Neural cell (in vitro differentiated cells): Measurements from ENCODE around the gene PSMA4. TPM values are rescaled to one million over a fixed set of nuclear protein-coding genes. Genes with fewer than 3 reads are reported as not detected.
"Not testable (repeated sequence)": the region's sequence is repeated elsewhere in the genome, so short reads cannot be mapped to it uniquely, and the experiment has no call there.

ENCODE experiments used
- H2AFZ ChIP-seq: fragments of 200-600, 300-800 bp; sonication (generic), shearing (Covaris generic); 2 replicates; pipeline ENCODE4 v1.6.0; 2014; ENCODE audit warnings: low read depth, mild to moderate bottlenecking, antibody characterized with exemption, low read length, moderate library complexity
- H3F3A ChIP-seq: fragments of 200-600 bp; shearing (Covaris generic); 2 replicates; pipeline ENCODE4 v1.6.1; 2016; ENCODE audit warnings: mild to moderate bottlenecking, moderate library complexity, mixed read lengths, antibody characterized with exemption, low read length; ENCODE audit not compliant: insufficient read depth, poor library complexity, severe bottlenecking
- H3K27ac ChIP-seq: fragments of 200-600, 300-800 bp; sonication (generic), shearing (Covaris generic); 2 replicates; pipeline ENCODE4 v1.5.1; 2014; ENCODE audit warnings: mild to moderate bottlenecking, low read length, moderate library complexity
- H3K27me3 ChIP-seq: fragments of 300-800, 200-600 bp; sonication (generic), shearing (Covaris generic); 2 replicates; pipeline ENCODE4 v1.6.0; 2014; ENCODE audit warnings: mild to moderate bottlenecking, low read depth, low read length, moderate library complexity; ENCODE audit not compliant: insufficient read depth
- H3K36me3 ChIP-seq: fragments of 300-800, 200-600 bp; sonication (generic), shearing (Covaris generic); 2 replicates; pipeline ENCODE4 v1.5.1; 2014; ENCODE audit warnings: mild to moderate bottlenecking, antibody characterized with exemption, low read length, moderate library complexity; ENCODE audit not compliant: insufficient read depth
- H3K4me2 ChIP-seq: fragments of 300-800, 200-600 bp; sonication (generic), shearing (Covaris generic); 2 replicates; pipeline ENCODE4 v1.6.0; 2014; ENCODE audit warnings: mild to moderate bottlenecking, low read length
- H3K4me3 ChIP-seq: fragments of 300-800, 200-600 bp; sonication (generic), shearing (Covaris generic); 2 replicates; pipeline ENCODE4 v1.5.1; 2014; ENCODE audit warnings: mild to moderate bottlenecking, low read length, moderate library complexity
- H3K79me2 ChIP-seq: fragments of 200-600 bp; shearing (Covaris generic); replicated peaks from 2 replicates; pipeline ENCODE4 v1.6.0; 2014; ENCODE audit warnings: mild to moderate bottlenecking, low read length, moderate library complexity; ENCODE audit not compliant: insufficient read depth
- H3K9ac ChIP-seq: fragments of 300-800, 200-600 bp; sonication (generic), shearing (Covaris generic); 2 replicates; pipeline ENCODE4 v1.6.1; 2016; ENCODE audit warnings: mild to moderate bottlenecking, low read length, mixed read lengths
- H3K9me2 ChIP-seq: fragments of 200-600 bp; shearing (Covaris generic); 2 replicates; pipeline ENCODE4 v1.6.1; 2016; ENCODE audit warnings: mild to moderate bottlenecking, low read length, mixed read lengths; ENCODE audit not compliant: insufficient read depth
- H3K9me3 ChIP-seq: fragments of 200-600, 300-800 bp; sonication (generic), shearing (Covaris generic); 2 replicates; pipeline ENCODE4 v1.6.1; 2016; ENCODE audit warnings: mild to moderate bottlenecking, mixed run types, low read length, moderate library complexity, mixed read lengths
- H4K20me1 ChIP-seq: fragments of 200-600 bp; shearing (Covaris generic); 2 replicates; pipeline ENCODE4 v1.6.1; 2016; ENCODE audit warnings: mild to moderate bottlenecking, mixed run types; ENCODE audit not compliant: insufficient read depth
- CTCF ChIP-seq: fragments of 450-650 bp; IDR thresholded peaks from 2 replicates; pipeline ENCODE4 v1.5.1; 2014; ENCODE audit warnings: antibody characterized with exemption, mild to moderate bottlenecking, moderate library complexity; ENCODE audit not compliant: poor library complexity, severe bottlenecking
- EP300 ChIP-seq: fragments of 450-650 bp; conservative IDR thresholded peaks from 2 replicates; pipeline ENCODE4 v1.6.1; 2014; ENCODE audit warnings: antibody characterized with exemption, mild to moderate bottlenecking, moderate library complexity; ENCODE audit not compliant: poor library complexity, severe bottlenecking
- EZH2 ChIP-seq: fragments of 200-600, 300-800 bp; shearing (Covaris generic), sonication (generic); IDR thresholded peaks from 2 replicates; pipeline ENCODE4 v1.6.1; 2014; ENCODE audit warnings: antibody characterized with exemption, low read length, borderline replicate concordance, mild to moderate bottlenecking; ENCODE audit not compliant: insufficient read depth, poor library complexity, severe bottlenecking
- MXI1 ChIP-seq: fragments of 450-650 bp; conservative IDR thresholded peaks from 2 replicates; pipeline ENCODE4 v1.6.1; 2014; ENCODE audit warnings: antibody characterized with exemption, mild to moderate bottlenecking; ENCODE audit not compliant: poor library complexity, severe bottlenecking
- POLR2AphosphoS5 ChIP-seq: IDR thresholded peaks from 2 replicates; pipeline ENCODE4 v1.6.1; 2012
- RAD21 ChIP-seq: fragments of 450-650 bp; conservative IDR thresholded peaks from 2 replicates; pipeline ENCODE4 v1.6.1; 2014; ENCODE audit warnings: antibody characterized with exemption, mild to moderate bottlenecking, moderate library complexity
- SMC3 ChIP-seq: fragments of 450-650 bp; conservative IDR thresholded peaks from 2 replicates; pipeline ENCODE4 v1.6.1; 2014; ENCODE audit warnings: antibody characterized with exemption, mild to moderate bottlenecking, moderate library complexity; ENCODE audit not compliant: poor library complexity
- TAF1 ChIP-seq: IDR thresholded peaks from 2 replicates; pipeline ENCODE4 v1.6.1; 2012; ENCODE audit warnings: low read depth
- polyA plus RNA-seq: library from polyadenylated mRNA; depleted of rRNA; stranded (reverse); fragments of >200 nt; gene quantifications from 2 replicates; pipeline ENCODE4 v1.2.3, GENCODE V29; 2014
- TF ChIP-seq, protein P1 (sequence below): IDR thresholded peaks from 2 replicates; pipeline ENCODE4 v1.6.1; 2012; ENCODE audit warnings: borderline replicate concordance

PSMA4 gene
- polyA plus RNA-seq, 1 donor from 2014 or later = 421 TPM

GRCh38 chr15:78552597-78552996 lies 12.4 kb downstream of the PSMA4 start:
- TF ChIP-seq SMC3 (no peak), EZH2 (no peak), CTCF (no peak), MXI1 (no peak), POLR2AphosphoS5 (no peak), TAF1 (no peak), RAD21 (no peak), EP300 (no peak)
- TF ChIP-seq, protein P1, sequence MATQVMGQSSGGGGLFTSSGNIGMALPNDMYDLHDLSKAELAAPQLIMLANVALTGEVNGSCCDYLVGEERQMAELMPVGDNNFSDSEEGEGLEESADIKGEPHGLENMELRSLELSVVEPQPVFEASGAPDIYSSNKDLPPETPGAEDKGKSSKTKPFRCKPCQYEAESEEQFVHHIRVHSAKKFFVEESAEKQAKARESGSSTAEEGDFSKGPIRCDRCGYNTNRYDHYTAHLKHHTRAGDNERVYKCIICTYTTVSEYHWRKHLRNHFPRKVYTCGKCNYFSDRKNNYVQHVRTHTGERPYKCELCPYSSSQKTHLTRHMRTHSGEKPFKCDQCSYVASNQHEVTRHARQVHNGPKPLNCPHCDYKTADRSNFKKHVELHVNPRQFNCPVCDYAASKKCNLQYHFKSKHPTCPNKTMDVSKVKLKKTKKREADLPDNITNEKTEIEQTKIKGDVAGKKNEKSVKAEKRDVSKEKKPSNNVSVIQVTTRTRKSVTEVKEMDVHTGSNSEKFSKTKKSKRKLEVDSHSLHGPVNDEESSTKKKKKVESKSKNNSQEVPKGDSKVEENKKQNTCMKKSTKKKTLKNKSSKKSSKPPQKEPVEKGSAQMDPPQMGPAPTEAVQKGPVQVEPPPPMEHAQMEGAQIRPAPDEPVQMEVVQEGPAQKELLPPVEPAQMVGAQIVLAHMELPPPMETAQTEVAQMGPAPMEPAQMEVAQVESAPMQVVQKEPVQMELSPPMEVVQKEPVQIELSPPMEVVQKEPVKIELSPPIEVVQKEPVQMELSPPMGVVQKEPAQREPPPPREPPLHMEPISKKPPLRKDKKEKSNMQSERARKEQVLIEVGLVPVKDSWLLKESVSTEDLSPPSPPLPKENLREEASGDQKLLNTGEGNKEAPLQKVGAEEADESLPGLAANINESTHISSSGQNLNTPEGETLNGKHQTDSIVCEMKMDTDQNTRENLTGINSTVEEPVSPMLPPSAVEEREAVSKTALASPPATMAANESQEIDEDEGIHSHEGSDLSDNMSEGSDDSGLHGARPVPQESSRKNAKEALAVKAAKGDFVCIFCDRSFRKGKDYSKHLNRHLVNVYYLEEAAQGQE = no peak
- H3K79me2 ChIP-seq = no peaks in the 10 kb centered on the region
- no peaks in the 10 kb centered on the region for H3K9me2 ChIP-seq
- H3K9ac ChIP-seq = no peak overlapping the region
- H3K27ac ChIP-seq = no peak overlapping the region
- no peaks in the 10 kb centered on the region for H3K36me3 ChIP-seq
- no peak overlapping the region for H3K4me2 ChIP-seq
- H2AFZ ChIP-seq = no peak overlapping the region
- no peaks in the 10 kb centered on the region for H4K20me1 ChIP-seq
- H3K9me3 ChIP-seq = no peaks in the 10 kb centered on the region
- H3F3A ChIP-seq = no peaks in the 10 kb centered on the region
- H3K27me3 ChIP-seq = no peaks in the 10 kb centered on the region
- H3K4me3 ChIP-seq = no peak overlapping the region

DNA sequence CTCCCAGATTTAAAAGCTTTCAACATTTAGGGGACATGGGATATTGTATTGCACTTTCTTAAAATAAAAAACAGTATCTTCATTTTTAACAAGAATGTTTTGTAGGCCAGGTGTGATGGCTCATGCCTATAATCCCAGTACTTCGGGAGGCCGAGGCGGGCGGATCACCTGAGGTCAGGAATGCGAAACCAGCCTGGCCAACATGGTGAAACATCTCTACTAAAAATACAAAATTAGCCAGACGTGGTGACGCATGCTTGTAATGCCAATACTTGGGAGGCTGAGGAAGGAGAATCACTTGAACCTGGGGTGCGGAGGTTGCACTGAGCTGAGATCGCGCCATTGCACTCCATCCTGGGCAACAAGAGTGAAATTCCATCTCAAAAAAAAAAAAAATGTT lies 20.0 kb downstream of the PSMA4 start:
- not testable (repeated sequence) for H4K20me1 ChIP-seq, H3F3A ChIP-seq, H3K4me2 ChIP-seq, H3K27me3 ChIP-seq, H3K36me3 ChIP-seq, H3K9me3 ChIP-seq, H3K9ac ChIP-seq, H3K9me2 ChIP-seq, H3K27ac ChIP-seq, H3K79me2 ChIP-seq, H3K4me3 ChIP-seq, H2AFZ ChIP-seq

- Histone ChIP-seq H3F3A (no peaks in the 10 kb centered on the region), H3K9me3 (no peaks in the 10 kb centered on the region), H3K9ac (no peak overlapping the region), H3K9me2 (no peaks in the 10 kb centered on the region), H3K79me2 (no peaks in the 10 kb centered on the region), H2AFZ (no peak overlapping the region), H3K27ac (no peak overlapping the region), H3K4me3 (no peak overlapping the region), H3K36me3 (no peaks in the 10 kb centered on the region), H3K27me3 (no peaks in the 10 kb centered on the region), H4K20me1 (no peaks in the 10 kb centered on the region), H3K4me2 (no peak overlapping the region)
- TF ChIP-seq CTCF = no peak
- no peak for TF ChIP-seq TAF1
- no peak for TF ChIP-seq EP300
- no peak for TF ChIP-seq RAD21
- no peak for TF ChIP-seq SMC3
- no peak for TF ChIP-seq EZH2
These were observed 21.2 kb downstream of the PSMA4 start for GRCh38 chr15:78561490-78561889.
